HL-60 (cell line): ENCODE data around the gene ADPRHL1.
"Not testable (repeated sequence)": the region's sequence is repeated elsewhere in the genome, so short reads cannot be mapped to it uniquely, and the experiment has no call there.

Source experiments
- DNase-seq, 2 experiments: peaks; one replicate each; pipeline ENCODE4 v3.0.0-alpha.2; 2010 to 2020; ENCODE audit warnings: low read depth in 1 of 2, low spot score in 1 of 2
- H3K27ac ChIP-seq: fragments of 250-450 bp; sonication (Bioruptor Pico); replicated peaks from 2 replicates; pipeline ENCODE4 v1.5.1; 2020; ENCODE audit warnings: mild to moderate bottlenecking, moderate library complexity
- H3K27me3 ChIP-seq: fragments of 250-450 bp; sonication (Bioruptor Pico); 2 replicates; pipeline ENCODE4 v1.5.1; 2021; ENCODE audit warnings: mild to moderate bottlenecking, moderate library complexity; ENCODE audit not compliant: insufficient read depth, poor library complexity, severe bottlenecking
- H3K4me3 ChIP-seq: replicated peaks from 2 replicates; pipeline ENCODE4 v1.5.1; 2011; ENCODE audit warnings: mild to moderate bottlenecking, control low read depth, low read length; ENCODE audit not compliant: insufficient read depth
- CTCF ChIP-seq: IDR thresholded peaks from one replicate; pipeline ENCODE4 v1.5.1; 2011; ENCODE audit warnings: low read length, control low read depth, inconsistent platforms; ENCODE audit not compliant: insufficient read depth
- GABPA ChIP-seq: IDR thresholded peaks from 2 replicates; pipeline ENCODE4 v1.6.1; 2012; ENCODE audit warnings: low read depth
- POLR2AphosphoS5 ChIP-seq: IDR thresholded peaks from 2 replicates; pipeline ENCODE4 v1.6.1; 2012; ENCODE audit warnings: low read depth
- REST ChIP-seq: IDR thresholded peaks from 2 replicates; pipeline ENCODE4 v1.6.1; 2012; ENCODE audit warnings: low read depth; ENCODE audit not compliant: insufficient replicate concordance
- SPI1 ChIP-seq: IDR thresholded peaks from 2 replicates; pipeline ENCODE4 v1.6.1; 2012; ENCODE audit warnings: low read depth, mild to moderate bottlenecking, borderline replicate concordance

The ADPRHL1 gene

GRCh38 chr13:113472355-113473025, 19.2 kb upstream of the ADPRHL1 start:
- TF ChIP-seq POLR2AphosphoS5 = no peak
- no peak for TF ChIP-seq GABPA
- no peak for TF ChIP-seq SPI1
- no peak for TF ChIP-seq REST
- TF ChIP-seq CTCF = no peak
- no peak for DNase-seq
- Histone ChIP-seq H3K27ac (no peak overlapping the region), H3K27me3 (no peaks in the 10 kb centered on the region), H3K4me3 (no peak overlapping the region)

- Histone ChIP-seq H3K27ac (no peak overlapping the region), H3K27me3 (no peaks in the 10 kb centered on the region), H3K4me3 (no peak overlapping the region)
- TF ChIP-seq REST (no peak), CTCF (no peak), POLR2AphosphoS5 (no peak), SPI1 (no peak)
- no peak for DNase-seq
Observed at GRCh38 chr13:113471844-113472243, 18.6 kb upstream of the ADPRHL1 start.

GRCh38 chr13:113470635-113471163, 17.4 kb upstream of the ADPRHL1 start:
- not testable (repeated sequence) for DNase-seq, H3K4me3 ChIP-seq, H3K27me3 ChIP-seq, H3K27ac ChIP-seq

- Histone ChIP-seq H3K27me3 (no peaks in the 10 kb centered on the region), H3K27ac (no peak overlapping the region), H3K4me3 (no peak overlapping the region)
- TF ChIP-seq REST (no peak), CTCF (no peak), POLR2AphosphoS5 (no peak), GABPA (no peak), SPI1 (no peak)
- DNase-seq = no peak
Observed at GRCh38 chr13:113470073-113470472, 16.8 kb upstream of the ADPRHL1 start.
